K562 (cell line): ENCODE measurements around the gene DIS3L. TPM values are rescaled to one million over a fixed set of nuclear protein-coding genes. Genes with fewer than 3 reads are reported as not detected.

ENCODE experiments used
- ATAC-seq: fragments of 200-7000 bp; cut with Tn5 transposase; 3 replicates; pipeline ENCODE4 v1.9.1; 2020; ENCODE audit warnings: moderate library complexity
- BruUV-seq: library from RNA; stranded (reverse); fragments of 400-500 nt; replicated peaks from 2 replicates; lab custom pipeline; 2021; lab: Mats Ljungman, UMichigan
- CTCF ChIA-PET: fragments of 300-600 bp; formaldehyde crosslinking; extraction: SDS; loops from one replicate; lab custom pipeline; 2021; ENCODE audit warnings: low intra/inter-chr PET ratio; lab: Yijun Ruan, JAX
- POLR2A ChIA-PET: fragments of 300-600, 350-650 bp; sonication (Branson Sonifier 250); formaldehyde crosslinking; extraction: SDS; loops from one replicate; lab custom pipeline; 2021; ENCODE audit warnings: antibody characterized with exemption, inconsistent platforms; lab: Yijun Ruan, JAX
- DNase-seq, 4 experiments: peaks; one replicate each; pipeline versions ENCODE4 v3.0.0 to v3.0.0-alpha.2; 2011 to 2018; ENCODE audit warnings: low spot score in 3 of 4, mixed read lengths in 3 of 4; ENCODE audit errors: extremely low read depth in 1 of 4
- FAIRE-seq: peaks from 2 replicates; lab custom pipeline; 2011; peaks lifted over from hg19 to GRCh38; lab: Jason Lieb, UNC
- H2AFZ ChIP-seq: 2 replicates; pipeline ENCODE4 v1.6.0; 2011; ENCODE audit warnings: low read depth, low read length, control low read depth, inconsistent platforms
- H3K27ac ChIP-seq: fragments of 200-600 bp; 3 replicates; pipeline ENCODE4 v1.8.0; 2011; ENCODE audit warnings: low read depth, mild to moderate bottlenecking, control low read depth, inconsistent platforms, low read length, moderate library complexity, mixed read lengths; ENCODE audit errors: extremely low read depth
- H3K27me3 ChIP-seq, 2 experiments: fragments of 300-600 bp in 1 of 2; 2 replicates in 1 of 2; 3 replicates in 1 of 2; pipeline versions ENCODE4 v1.6.0 to v1.8.0; 2011; ENCODE audit warnings: inconsistent platforms in 2 of 2, low read length in 2 of 2, mild to moderate bottlenecking in 1 of 2, mixed read lengths in 1 of 2, moderate library complexity in 1 of 2; ENCODE audit not compliant: control insufficient read depth in 2 of 2, insufficient read depth in 2 of 2
- H3K36me3 ChIP-seq: fragments of 300-600 bp; 3 replicates; pipeline ENCODE4 v1.8.0; 2011; ENCODE audit warnings: mild to moderate bottlenecking, low read length, inconsistent platforms; ENCODE audit not compliant: control insufficient read depth, insufficient read depth
- H3K4me1 ChIP-seq, 2 experiments: fragments of 200-600 bp in 1 of 2; replicated peaks in 1 of 2; 2 replicates in 1 of 2; 3 replicates in 1 of 2; pipeline versions ENCODE4 v1.5.1 to v1.8.0; 2011; ENCODE audit warnings: inconsistent platforms in 2 of 2, low read length in 2 of 2, mild to moderate bottlenecking in 1 of 2, mixed read lengths in 1 of 2, moderate library complexity in 1 of 2; ENCODE audit not compliant: control insufficient read depth in 2 of 2, insufficient read depth in 2 of 2
- H3K4me2 ChIP-seq: 2 replicates; pipeline ENCODE4 v1.6.1; 2011; ENCODE audit warnings: low read length, control low read depth, inconsistent platforms, mixed read lengths; ENCODE audit not compliant: insufficient read depth
- H3K4me3 ChIP-seq: fragments of 200-600 bp; sonication (generic), shearing (Covaris generic); 2 replicates; pipeline ENCODE4 v1.5.1; 2016; ENCODE audit warnings: control low read depth, inconsistent platforms
- H3K79me2 ChIP-seq: fragments of 200-600 bp; 3 replicates; pipeline ENCODE4 v1.8.0; 2011; ENCODE audit warnings: low read length, inconsistent platforms; ENCODE audit not compliant: control insufficient read depth, insufficient read depth
- H3K9ac ChIP-seq, 2 experiments: 2 replicates each; pipeline versions ENCODE4 v1.6.0 to v1.6.1; 2011; ENCODE audit warnings: low read depth in 2 of 2, low read length in 2 of 2, control low read depth in 1 of 2, inconsistent platforms in 1 of 2, mild to moderate bottlenecking in 1 of 2, mixed read lengths in 1 of 2; ENCODE audit not compliant: insufficient read depth in 1 of 2
- H3K9me1 ChIP-seq: one replicate; pipeline ENCODE4 v1.6.0; 2011; ENCODE audit warnings: inconsistent platforms, mild to moderate bottlenecking, low read length, moderate library complexity; ENCODE audit not compliant: control insufficient read depth, insufficient read depth
- H3K9me3 ChIP-seq: replicated peaks from 2 replicates; pipeline ENCODE4 v1.5.1; 2011; ENCODE audit warnings: low read depth, low read length, inconsistent platforms; ENCODE audit not compliant: control insufficient read depth, insufficient read depth
- H4K20me1 ChIP-seq: replicated peaks from 2 replicates; pipeline ENCODE4 v1.6.1; 2011; ENCODE audit warnings: low read length, inconsistent platforms, mixed read lengths; ENCODE audit not compliant: control insufficient read depth, insufficient read depth
- CBX2 ChIP-seq: fragments of 200-600 bp; sonication (generic); IDR thresholded peaks from one replicate; pipeline ENCODE4 v1.6.1; 2012; ENCODE audit warnings: mild to moderate bottlenecking, low read length, inconsistent platforms; ENCODE audit not compliant: insufficient read depth, poor library complexity, severe bottlenecking
- MEIS2 ChIP-seq: fragments of 450-650 bp; IDR thresholded peaks from 2 replicates; pipeline ENCODE4 v1.6.1; 2014; ENCODE audit warnings: mild to moderate bottlenecking; ENCODE audit not compliant: partially characterized antibody
- NBN ChIP-seq: fragments of 450-650 bp; IDR thresholded peaks from 2 replicates; pipeline ENCODE4 v1.6.1; 2016; ENCODE audit warnings: low read depth, mild to moderate bottlenecking
- TEAD1 ChIP-seq, 2 experiments: fragments of 450-650 bp in 1 of 2; sonication (generic) in 1 of 2; formaldehyde crosslinking; IDR thresholded peaks; 2 replicates each; pipeline versions ENCODE4 v1.4.0 to v1.8.0; 2020 to 2022; ENCODE audit warnings: mild to moderate bottlenecking in 2 of 2, missing genetic modification reagents in 1 of 2
- WGBS: fragments of 100-300 bp; shearing (Covaris generic); methylation state at CpG from one replicate; pipeline ENCODE4 v1.1.6; 2016; ENCODE audit warnings: low coverage, mixed read lengths; ENCODE audit not compliant: insufficient coverage; ENCODE audit errors: missing lambda C conversion rate; 5-methylcytosine and 5-hydroxymethylcytosine counted together
- in situ Hi-C: fragments of 300-500 bp; cut with MboI; formaldehyde crosslinking; loops from 4 replicates; pipeline ENCODE4 v1.15.0; 2018; ENCODE audit warnings: inconsistent platforms, mixed read lengths
- intact Hi-C: fragments of 100-400 bp; cut with micrococcal nuclease; formaldehyde crosslinking; loops from 2 replicates; pipeline ENCODE4 v1.14.2; 2022
- polyA plus RNA-seq, 8 experiments: library from polyadenylated mRNA; depleted of rRNA in 4 of 8; stranded (reverse) in 5 of 8; unstranded in 3 of 8; fragments of >200 nt; fragmentation: Nextera tagmentation in 2 of 8; fragmentation: Illumina TruSeq in 1 of 8; extraction: Ambion mirVana in 2 of 8; extraction: Trizol in 1 of 8; gene quantifications; 2 replicates each; pipeline versions ENCODE4 v1.2.1 to v1.2.3, GENCODE V29; 2011 to 2014; ENCODE audit warnings: inconsistent platforms in 1 of 8, missing spikeins in 1 of 8
- total RNA-seq, 7 experiments: library from RNA; depleted of rRNA in 6 of 7; stranded (reverse); fragments of >200 nt in 6 of 7; fragmentation: Illumina TruSeq in 2 of 7; extraction: Trizol in 2 of 7; gene quantifications; 2 replicates each; pipeline versions ENCODE4 v1.2.1 to v1.2.3, GENCODE V29; 2011 to 2021; ENCODE audit warnings: low replicate concordance in 1 of 7
- TF ChIP-seq, protein P1 (sequence below): sonication (generic); formaldehyde crosslinking; IDR thresholded peaks from 2 replicates; pipeline ENCODE4 v1.8.0; 2023; ENCODE audit warnings: missing genetic modification reagents, mild to moderate bottlenecking, borderline replicate concordance

DIS3L gene
- total and polyA plus RNA-seq, 9 of the 15 experiments (the other 6 are each of a cell fraction or from before 2014, with no cell fraction given): 5.9 to 34.6 (median 16.9) TPM

DNA sequence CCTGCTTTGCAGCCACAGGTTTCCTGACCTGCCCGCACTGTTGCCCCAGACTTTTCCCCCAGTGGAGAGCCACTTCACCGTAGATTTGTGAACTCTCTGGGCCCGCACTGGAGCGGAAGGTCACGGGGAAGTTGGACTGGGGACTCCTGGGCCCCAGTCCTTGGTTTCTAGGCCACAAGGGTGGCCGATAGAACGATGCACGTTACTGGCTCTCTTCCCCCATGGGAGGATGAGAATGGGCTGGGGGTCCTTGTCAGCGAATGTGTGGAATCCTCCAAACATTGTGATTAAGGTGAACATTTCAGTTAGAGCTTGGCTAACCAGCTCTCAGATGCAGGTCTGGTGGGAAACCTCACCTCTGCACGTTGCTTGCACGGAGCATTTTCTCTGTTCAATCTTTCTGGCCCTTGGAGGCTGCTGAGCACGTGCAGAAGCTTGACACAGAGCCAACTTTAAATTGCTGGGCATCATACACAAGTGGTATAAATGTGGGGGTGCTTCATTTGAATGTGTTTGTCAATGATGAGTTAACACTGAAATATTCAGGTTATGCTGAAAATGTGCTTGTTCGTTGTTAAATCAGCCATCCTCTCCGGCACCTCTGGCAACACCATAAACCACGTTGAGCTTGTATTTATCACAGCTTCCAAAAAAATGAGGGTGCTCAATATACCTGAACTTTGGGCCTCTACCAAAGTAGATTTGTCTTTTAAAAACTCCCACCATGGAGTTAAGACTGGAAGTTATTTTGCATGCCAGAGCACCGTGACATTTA is 976 bp downstream of the DIS3L start (continued):
- TF ChIP-seq, protein P1, sequence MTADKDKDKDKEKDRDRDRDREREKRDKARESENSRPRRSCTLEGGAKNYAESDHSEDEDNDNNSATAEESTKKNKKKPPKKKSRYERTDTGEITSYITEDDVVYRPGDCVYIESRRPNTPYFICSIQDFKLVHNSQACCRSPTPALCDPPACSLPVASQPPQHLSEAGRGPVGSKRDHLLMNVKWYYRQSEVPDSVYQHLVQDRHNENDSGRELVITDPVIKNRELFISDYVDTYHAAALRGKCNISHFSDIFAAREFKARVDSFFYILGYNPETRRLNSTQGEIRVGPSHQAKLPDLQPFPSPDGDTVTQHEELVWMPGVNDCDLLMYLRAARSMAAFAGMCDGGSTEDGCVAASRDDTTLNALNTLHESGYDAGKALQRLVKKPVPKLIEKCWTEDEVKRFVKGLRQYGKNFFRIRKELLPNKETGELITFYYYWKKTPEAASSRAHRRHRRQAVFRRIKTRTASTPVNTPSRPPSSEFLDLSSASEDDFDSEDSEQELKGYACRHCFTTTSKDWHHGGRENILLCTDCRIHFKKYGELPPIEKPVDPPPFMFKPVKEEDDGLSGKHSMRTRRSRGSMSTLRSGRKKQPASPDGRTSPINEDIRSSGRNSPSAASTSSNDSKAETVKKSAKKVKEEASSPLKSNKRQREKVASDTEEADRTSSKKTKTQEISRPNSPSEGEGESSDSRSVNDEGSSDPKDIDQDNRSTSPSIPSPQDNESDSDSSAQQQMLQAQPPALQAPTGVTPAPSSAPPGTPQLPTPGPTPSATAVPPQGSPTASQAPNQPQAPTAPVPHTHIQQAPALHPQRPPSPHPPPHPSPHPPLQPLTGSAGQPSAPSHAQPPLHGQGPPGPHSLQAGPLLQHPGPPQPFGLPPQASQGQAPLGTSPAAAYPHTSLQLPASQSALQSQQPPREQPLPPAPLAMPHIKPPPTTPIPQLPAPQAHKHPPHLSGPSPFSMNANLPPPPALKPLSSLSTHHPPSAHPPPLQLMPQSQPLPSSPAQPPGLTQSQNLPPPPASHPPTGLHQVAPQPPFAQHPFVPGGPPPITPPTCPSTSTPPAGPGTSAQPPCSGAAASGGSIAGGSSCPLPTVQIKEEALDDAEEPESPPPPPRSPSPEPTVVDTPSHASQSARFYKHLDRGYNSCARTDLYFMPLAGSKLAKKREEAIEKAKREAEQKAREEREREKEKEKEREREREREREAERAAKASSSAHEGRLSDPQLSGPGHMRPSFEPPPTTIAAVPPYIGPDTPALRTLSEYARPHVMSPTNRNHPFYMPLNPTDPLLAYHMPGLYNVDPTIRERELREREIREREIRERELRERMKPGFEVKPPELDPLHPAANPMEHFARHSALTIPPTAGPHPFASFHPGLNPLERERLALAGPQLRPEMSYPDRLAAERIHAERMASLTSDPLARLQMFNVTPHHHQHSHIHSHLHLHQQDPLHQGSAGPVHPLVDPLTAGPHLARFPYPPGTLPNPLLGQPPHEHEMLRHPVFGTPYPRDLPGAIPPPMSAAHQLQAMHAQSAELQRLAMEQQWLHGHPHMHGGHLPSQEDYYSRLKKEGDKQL (CRISPR knock-in tag): no peak
- TF ChIP-seq NBN: 0 out of 2 replicates have a peak, but pooled peaks have one; percentile 20

DNA sequence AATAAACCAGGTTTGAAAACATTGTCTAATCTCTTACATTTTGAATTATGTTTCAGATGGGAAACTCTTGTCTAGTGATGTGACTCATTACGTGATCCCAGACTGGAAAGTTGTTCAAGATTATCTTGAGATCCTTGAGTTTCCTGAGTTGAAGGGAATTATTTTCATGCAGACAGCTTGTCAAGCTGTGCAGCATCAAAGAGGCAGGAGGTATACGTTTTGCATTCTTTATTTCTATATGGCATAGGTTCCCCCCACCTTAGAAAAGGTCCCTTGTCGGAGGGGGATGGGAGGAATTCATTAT is 1.5 kb downstream of the DIS3L start:
- peaks cover 17 to 20% of the 10 kb centered on the region in 2 experiments for H3K4me1 ChIP-seq
- no peaks in the 10 kb centered on the region for H3K9me3 ChIP-seq
- intact Hi-C loops (loop anchor here (5.0 kb wide), 1 partner anchor 202 kb away; the partner anchor contains the start of gene SNAPC5), in situ Hi-C loops (no loop called here)
- no peak for ATAC-seq
- H3K9ac ChIP-seq: peak overlapping the region in 1 of 2 experiments; percentile 85; a peak in 2 of 4 replicates
- FAIRE-seq: peak; percentile 76
- peak overlapping the region; percentile 96 for H3K4me2 ChIP-seq
- peak overlapping the region; percentile 91 for H2AFZ ChIP-seq
- ChIA-PET POLR2A (interaction anchor here (0.6 to 1.7 kb wide), 5 partner anchors 10 to 92 kb away, joined by 3 to 4 read pairs (median 3); no protein-coding TSS in a partner anchor), CTCF (no interaction called here)
- no peaks in the 10 kb centered on the region for H3K27me3 ChIP-seq
- peak in 3 of 4 experiments; percentile 15 to 18 (median 18) for DNase-seq
- H3K36me3 ChIP-seq: peaks cover 21% of the 10 kb centered on the region
- peaks cover 22% of the 10 kb centered on the region for H3K79me2 ChIP-seq
- H4K20me1 ChIP-seq: no peaks in the 10 kb centered on the region
- H3K9me1 ChIP-seq: no peaks in the 10 kb centered on the region
- TF ChIP-seq TEAD1 (CRISPR knock-in tag; IDR thresholded peaks at IDR 0.05) (0 out of 4 replicates have a peak, but pooled peaks of 1 of the 2 experiments have one; percentile 30), CBX2 (no peak), MEIS2 (peak; percentile 22)
- 25% methylated on average over 3 of the region's 3 CpGs for WGBS
- peak overlapping the region; percentile 45; the same call in 1 of the 2 replicates for H3K4me3 ChIP-seq
- H3K27ac ChIP-seq: peak overlapping the region; percentile 82; the same call in 2 of the 3 replicates
- no TSS peak for BruUV-seq
